Mesothelial cell of epicardium (in vitro differentiated cells): ENCODE results near the gene PFKM. TPM values are rescaled to one million over a fixed set of nuclear protein-coding genes. Genes with fewer than 3 reads are reported as not detected.

Experiments
- DNase-seq, 2 experiments: peaks; one replicate each; pipeline ENCODE4 v3.0.0; 2021; ENCODE audit warnings: low spot score in 2 of 2; ENCODE audit not compliant: unreplicated experiment in 2 of 2
- H3K27ac Mint-ChIP-seq: 2 replicates; pipeline ENCODE4 v1.8.0; 2021; ENCODE audit warnings: mixed read lengths
- H3K27me3 Mint-ChIP-seq: 2 replicates; pipeline ENCODE4 v1.8.0; 2021; ENCODE audit warnings: low read depth, mixed read lengths
- H3K36me3 Mint-ChIP-seq: 2 replicates; pipeline ENCODE4 v1.8.0; 2021; ENCODE audit warnings: mixed read lengths
- H3K4me1 Mint-ChIP-seq: 2 replicates; pipeline ENCODE4 v1.8.0; 2021; ENCODE audit warnings: mixed read lengths
- H3K4me3 Mint-ChIP-seq: 2 replicates; pipeline ENCODE4 v1.8.0; 2021; ENCODE audit warnings: mild to moderate bottlenecking, moderate library complexity, mixed read lengths
- H3K9me3 Mint-ChIP-seq: 2 replicates; pipeline ENCODE4 v1.8.0; 2021; ENCODE audit warnings: mixed read lengths
- total RNA-seq: library from RNA; stranded (reverse); gene quantifications from 3 replicates; pipeline ENCODE4 v1.2.1, GENCODE V29; 2021
- TF ChIP-seq, protein P1 (sequence below): fragments of 200-600 bp; sonication (generic); IDR thresholded peaks from one replicate; pipeline ENCODE4 v1.5.0; 2021; ENCODE audit warnings: antibody characterized with exemption; ENCODE audit not compliant: unreplicated experiment

The PFKM gene
- total RNA-seq, 1 donor from 2014 or later: 120 TPM

DNA sequence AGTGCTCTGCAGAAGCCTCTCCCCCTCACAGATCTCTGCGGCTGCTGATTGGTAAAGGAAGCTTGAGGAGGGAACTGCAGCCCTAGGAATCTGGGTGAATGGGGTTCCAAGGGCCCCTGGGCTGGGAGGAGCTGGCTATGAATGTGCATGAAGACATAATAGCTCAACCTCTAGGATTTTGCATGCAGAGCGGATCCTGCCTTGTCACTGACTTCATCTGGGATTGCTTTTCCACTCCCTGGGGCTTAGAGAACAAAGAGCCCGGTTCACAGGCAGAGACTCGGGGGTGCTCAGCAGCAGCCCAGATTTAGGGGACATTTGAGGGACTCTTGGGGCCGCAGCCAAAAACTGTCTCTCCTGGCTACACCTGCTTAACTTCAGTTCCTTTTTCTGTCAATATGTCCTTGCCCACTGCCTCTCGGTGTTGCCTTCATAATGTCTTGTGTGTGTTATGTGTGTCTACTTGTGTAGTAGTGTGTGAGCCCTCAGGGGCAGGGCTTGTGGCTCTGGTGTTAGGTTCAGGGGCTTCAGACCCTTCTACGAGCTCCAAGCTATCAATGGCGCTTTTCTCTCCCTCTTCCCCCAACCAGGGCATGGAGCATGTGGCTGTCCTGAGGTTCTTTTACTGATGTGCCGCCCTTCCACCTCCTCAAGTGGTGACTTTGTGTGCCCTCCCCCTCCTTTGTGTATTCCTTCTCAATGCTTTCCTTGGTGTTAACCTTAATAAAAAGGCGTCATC is 66.2 kb downstream of the PFKM start:
- peaks cover 75% of the 10 kb centered on the region for H3K27me3 Mint-ChIP-seq
- no peaks in the 10 kb centered on the region for H3K9me3 Mint-ChIP-seq
- peaks cover 45% of the 10 kb centered on the region for H3K4me1 Mint-ChIP-seq
- TF ChIP-seq, protein P1, sequence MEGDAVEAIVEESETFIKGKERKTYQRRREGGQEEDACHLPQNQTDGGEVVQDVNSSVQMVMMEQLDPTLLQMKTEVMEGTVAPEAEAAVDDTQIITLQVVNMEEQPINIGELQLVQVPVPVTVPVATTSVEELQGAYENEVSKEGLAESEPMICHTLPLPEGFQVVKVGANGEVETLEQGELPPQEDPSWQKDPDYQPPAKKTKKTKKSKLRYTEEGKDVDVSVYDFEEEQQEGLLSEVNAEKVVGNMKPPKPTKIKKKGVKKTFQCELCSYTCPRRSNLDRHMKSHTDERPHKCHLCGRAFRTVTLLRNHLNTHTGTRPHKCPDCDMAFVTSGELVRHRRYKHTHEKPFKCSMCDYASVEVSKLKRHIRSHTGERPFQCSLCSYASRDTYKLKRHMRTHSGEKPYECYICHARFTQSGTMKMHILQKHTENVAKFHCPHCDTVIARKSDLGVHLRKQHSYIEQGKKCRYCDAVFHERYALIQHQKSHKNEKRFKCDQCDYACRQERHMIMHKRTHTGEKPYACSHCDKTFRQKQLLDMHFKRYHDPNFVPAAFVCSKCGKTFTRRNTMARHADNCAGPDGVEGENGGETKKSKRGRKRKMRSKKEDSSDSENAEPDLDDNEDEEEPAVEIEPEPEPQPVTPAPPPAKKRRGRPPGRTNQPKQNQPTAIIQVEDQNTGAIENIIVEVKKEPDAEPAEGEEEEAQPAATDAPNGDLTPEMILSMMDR: no peak
- no peak for DNase-seq
- peak overlapping the region; percentile 65 for H3K4me3 Mint-ChIP-seq
- H3K27ac Mint-ChIP-seq: no peak overlapping the region
- H3K36me3 Mint-ChIP-seq: no peaks in the 10 kb centered on the region

DNA sequence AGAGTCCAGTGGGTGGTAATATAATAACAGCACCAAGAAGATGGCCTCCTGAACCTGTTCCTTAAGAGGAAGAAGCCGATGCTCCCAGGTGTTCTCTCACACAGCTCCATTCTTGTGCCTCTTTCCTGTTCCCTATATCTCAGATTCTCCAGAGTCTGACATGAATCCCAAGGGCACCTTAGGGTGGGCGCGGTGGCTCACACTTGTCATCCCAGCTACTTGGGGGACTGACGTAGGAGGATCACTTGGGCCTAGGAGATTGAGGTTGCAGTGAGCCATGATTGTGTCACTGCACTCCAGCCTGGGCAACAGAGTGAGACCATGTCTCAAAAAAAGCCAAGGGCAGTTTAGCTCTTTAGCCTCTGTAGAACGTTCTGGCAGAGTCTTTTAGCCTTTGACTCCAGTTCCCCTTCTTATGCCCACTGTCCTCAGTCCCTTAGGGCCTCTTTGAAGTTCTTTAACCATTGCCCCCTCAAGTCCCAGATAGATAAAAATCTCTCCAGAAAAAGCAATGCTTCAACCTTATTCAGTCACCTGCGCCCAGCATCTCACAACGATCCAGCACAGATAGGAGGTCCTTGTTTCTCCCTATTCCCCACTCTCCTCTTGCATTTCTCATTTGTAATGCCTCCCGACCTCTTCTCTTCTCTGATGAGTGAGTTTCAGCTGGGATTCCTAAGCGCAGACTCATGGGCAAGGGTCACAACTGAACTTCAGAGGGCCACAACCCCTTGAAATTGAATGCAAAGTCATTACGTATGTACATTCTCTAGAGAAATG is 68.9 kb downstream of the PFKM start:
- Mint-ChIP-seq H3K9me3 (no peaks in the 10 kb centered on the region), H3K27ac (no peak overlapping the region), H3K4me3 (no peak overlapping the region), H3K27me3 (peaks cover 48% of the 10 kb centered on the region), H3K36me3 (no peaks in the 10 kb centered on the region), H3K4me1 (peaks cover 49% of the 10 kb centered on the region)
- no peak for DNase-seq
- TF ChIP-seq, protein P1: no peak

DNA sequence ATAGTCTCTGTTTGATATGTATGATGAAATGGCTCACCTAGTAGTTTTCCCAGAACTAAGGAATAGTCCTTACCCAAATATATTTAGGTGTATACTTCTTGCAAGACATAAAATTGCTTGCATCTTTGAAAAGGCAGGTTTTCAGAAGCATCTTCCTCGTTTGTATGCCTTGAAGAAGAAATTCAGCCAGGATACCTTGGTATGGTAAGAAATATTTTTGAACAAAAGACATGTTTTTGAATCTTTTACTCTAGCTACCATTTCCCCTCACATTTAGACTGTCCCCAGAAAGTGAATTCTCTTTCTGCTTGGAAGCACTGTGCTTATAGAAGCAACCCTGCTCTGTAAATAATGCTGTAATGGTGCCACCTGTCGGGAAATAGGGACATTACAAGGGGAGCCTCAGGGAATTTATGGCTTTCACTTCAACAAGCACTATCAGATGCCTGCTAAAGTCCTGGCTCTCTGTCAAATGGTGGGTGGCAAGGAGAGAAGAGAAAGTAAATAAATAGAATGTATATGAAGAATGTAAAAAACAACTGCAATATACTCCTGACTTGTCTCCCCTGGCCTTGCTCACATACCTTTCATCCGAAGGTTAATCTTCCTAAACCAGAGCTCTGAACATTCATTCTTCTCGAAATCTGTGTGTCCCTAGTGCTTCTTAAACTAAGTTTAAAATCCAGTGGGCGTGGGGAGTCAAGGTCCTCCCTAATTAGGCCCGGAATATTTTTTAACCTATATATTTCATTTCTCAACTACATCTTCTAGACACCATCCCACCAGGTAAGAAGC is 70.4 kb downstream of the PFKM start:
- Mint-ChIP-seq H3K9me3 (no peaks in the 10 kb centered on the region), H3K27me3 (peaks cover 37% of the 10 kb centered on the region), H3K36me3 (no peaks in the 10 kb centered on the region), H3K4me1 (peaks cover 54% of the 10 kb centered on the region), H3K4me3 (no peak overlapping the region), H3K27ac (peak overlapping the region; percentile 22)
- peak in 1 of 2 experiments; percentile 81 for DNase-seq
- TF ChIP-seq, protein P1: peak; percentile 88

DNA sequence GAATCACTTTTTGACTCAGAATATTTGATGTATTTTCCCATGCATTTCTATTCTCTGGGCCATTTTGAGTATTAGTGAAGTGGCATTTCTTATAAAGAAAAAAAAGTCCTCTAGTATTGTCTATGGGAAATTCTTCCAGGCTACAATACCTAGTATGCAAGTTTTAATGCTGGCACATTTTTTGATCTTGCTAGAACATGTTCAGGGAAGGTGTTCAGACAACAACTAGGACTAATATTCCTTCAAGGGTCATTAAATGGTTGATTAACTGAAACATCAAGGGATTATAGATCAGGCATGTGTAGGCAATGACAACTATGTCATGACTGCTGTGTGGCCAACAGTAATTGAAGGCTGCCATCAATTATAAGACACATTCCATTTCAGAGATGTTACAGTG is 71.9 kb downstream of the PFKM start:
- H3K4me3 Mint-ChIP-seq: no peak overlapping the region
- peaks cover 21% of the 10 kb centered on the region for H3K27me3 Mint-ChIP-seq
- H3K4me1 Mint-ChIP-seq: peaks cover 55% of the 10 kb centered on the region
- no peaks in the 10 kb centered on the region for H3K36me3 Mint-ChIP-seq
- H3K9me3 Mint-ChIP-seq: no peaks in the 10 kb centered on the region
- TF ChIP-seq, protein P1: no peak
- DNase-seq: no peak
- peak overlapping the region; percentile 18 for H3K27ac Mint-ChIP-seq

DNA sequence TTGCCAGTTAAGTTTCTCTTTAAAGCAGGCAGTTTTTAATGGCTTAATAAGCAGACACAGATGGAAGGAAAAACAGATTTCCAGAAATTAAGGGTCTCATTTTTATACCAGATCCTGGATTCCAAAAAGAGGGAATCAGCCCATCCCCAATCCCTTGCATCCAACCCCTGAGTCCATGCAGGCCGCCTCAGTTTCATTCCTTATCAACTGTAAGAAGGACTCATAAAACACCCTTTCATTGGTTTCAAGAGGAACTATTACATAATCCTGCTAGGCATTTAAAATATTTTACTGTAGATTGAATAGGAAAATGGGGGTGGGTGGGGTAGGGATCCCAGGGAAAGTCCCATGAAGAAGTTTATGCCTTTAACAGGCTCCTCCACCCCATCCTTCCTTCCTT is 73.7 kb downstream of the PFKM start:
- H3K36me3 Mint-ChIP-seq: no peaks in the 10 kb centered on the region

More for the DNA sequence above, 73.7 kb downstream of the PFKM start:
- H3K27ac Mint-ChIP-seq: peak overlapping the region; percentile 64
- H3K9me3 Mint-ChIP-seq: no peaks in the 10 kb centered on the region
- no peak overlapping the region for H3K4me3 Mint-ChIP-seq
- TF ChIP-seq, protein P1: no peak
- H3K4me1 Mint-ChIP-seq: peaks cover 63% of the 10 kb centered on the region
- DNase-seq: no peak
- H3K27me3 Mint-ChIP-seq: peaks cover 6% of the 10 kb centered on the region
